HG03175 (cell line): ENCODE measurements around the gene USP37.
A peak's percentile ranks its signal among the peaks of the same experiment; 100 is the strongest.
"Not testable (repeated sequence)": the region's sequence is repeated elsewhere in the genome, so short reads cannot be mapped to it uniquely, and the experiment has no call there.

Experiments
- ATAC-seq: cut with Tn5 transposase; IDR thresholded peaks from one replicate; pipeline ENCODE4 v1.9.1; 2021; ENCODE audit warnings: mild to moderate bottlenecking, moderate library complexity; ENCODE audit not compliant: unreplicated experiment

Gene USP37

GRCh38 chr2:218554225-218554624 is 13.9 kb downstream of the USP37 start:
- not testable (repeated sequence) for ATAC-seq

- no peak for ATAC-seq
Measured at GRCh38 chr2:218547978-218548377, 20.2 kb downstream of the USP37 start.

- ATAC-seq: no peak
Measured at GRCh38 chr2:218547511-218547910, 20.6 kb downstream of the USP37 start.

- ATAC-seq: no peak
Measured at GRCh38 chr2:218546012-218546411, 22.1 kb downstream of the USP37 start.

- no peak for ATAC-seq
Measured at GRCh38 chr2:218540015-218540414, 28.1 kb downstream of the USP37 start.

GRCh38 chr2:218536804-218537494 is 31.2 kb downstream of the USP37 start:
- ATAC-seq: no peak

- no peak for ATAC-seq
Measured at GRCh38 chr2:218529990-218530389, 38.2 kb downstream of the USP37 start.

GRCh38 chr2:218528409-218528808 is 39.7 kb downstream of the USP37 start:
- not testable (repeated sequence) for ATAC-seq

- ATAC-seq: no peak
Measured at GRCh38 chr2:218523651-218524050, 44.5 kb downstream of the USP37 start.

- ATAC-seq: no peak
Measured at GRCh38 chr2:218518876-218519275, 49.3 kb downstream of the USP37 start.

- ATAC-seq: no peak
Measured at GRCh38 chr2:218517434-218518206, 50.5 kb downstream of the USP37 start.

- peak; percentile 53 for ATAC-seq
Measured at GRCh38 chr2:218516614-218517013, 51.5 kb downstream of the USP37 start.

GRCh38 chr2:218513676-218514075 is 54.5 kb downstream of the USP37 start:
- ATAC-seq: no peak

GRCh38 chr2:218508299-218508698 is 59.9 kb downstream of the USP37 start:
- ATAC-seq: no peak

- no peak for ATAC-seq
Measured at GRCh38 chr2:218505754-218506371, 62.3 kb downstream of the USP37 start.

GRCh38 chr2:218501665-218502064 is 66.5 kb downstream of the USP37 start:
- ATAC-seq: no peak

GRCh38 chr2:218500501-218501060 is 67.6 kb downstream of the USP37 start:
- ATAC-seq: no peak

- ATAC-seq: no peak
Measured at GRCh38 chr2:218485986-218486667, 82.0 kb downstream of the USP37 start.

- no peak for ATAC-seq
Measured at GRCh38 chr2:218482651-218483050, 85.5 kb downstream of the USP37 start.

GRCh38 chr2:218479595-218479994 is 88.6 kb downstream of the USP37 start:
- ATAC-seq: no peak

GRCh38 chr2:218478544-218478943 is 89.6 kb downstream of the USP37 start:
- no peak for ATAC-seq
